Measurements from ENCODE around the gene PTGER4.
"Not testable (repeated sequence)": the region's sequence is repeated elsewhere in the genome, so short reads cannot be mapped to it uniquely, and the experiment has no call there.

The PTGER4 gene

GRCh38 chr5:40655138-40655537 lies 24.6 kb upstream of the PTGER4 start:
- in situ Hi-C loops (cut with HindIII; ENCODE audit: low sequenced_read_pairs): no loop called here
- TF ChIP-seq, protein P1, sequence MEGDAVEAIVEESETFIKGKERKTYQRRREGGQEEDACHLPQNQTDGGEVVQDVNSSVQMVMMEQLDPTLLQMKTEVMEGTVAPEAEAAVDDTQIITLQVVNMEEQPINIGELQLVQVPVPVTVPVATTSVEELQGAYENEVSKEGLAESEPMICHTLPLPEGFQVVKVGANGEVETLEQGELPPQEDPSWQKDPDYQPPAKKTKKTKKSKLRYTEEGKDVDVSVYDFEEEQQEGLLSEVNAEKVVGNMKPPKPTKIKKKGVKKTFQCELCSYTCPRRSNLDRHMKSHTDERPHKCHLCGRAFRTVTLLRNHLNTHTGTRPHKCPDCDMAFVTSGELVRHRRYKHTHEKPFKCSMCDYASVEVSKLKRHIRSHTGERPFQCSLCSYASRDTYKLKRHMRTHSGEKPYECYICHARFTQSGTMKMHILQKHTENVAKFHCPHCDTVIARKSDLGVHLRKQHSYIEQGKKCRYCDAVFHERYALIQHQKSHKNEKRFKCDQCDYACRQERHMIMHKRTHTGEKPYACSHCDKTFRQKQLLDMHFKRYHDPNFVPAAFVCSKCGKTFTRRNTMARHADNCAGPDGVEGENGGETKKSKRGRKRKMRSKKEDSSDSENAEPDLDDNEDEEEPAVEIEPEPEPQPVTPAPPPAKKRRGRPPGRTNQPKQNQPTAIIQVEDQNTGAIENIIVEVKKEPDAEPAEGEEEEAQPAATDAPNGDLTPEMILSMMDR (IDR thresholded peaks at IDR 0.05; ENCODE audit: low read depth, low read length, missing control alignments): no peak
- DNase-seq (ENCODE audit: low read depth): no peak
- H3K4me3 ChIP-seq (ENCODE audit: low read depth, low read length): no peak overlapping the region

DNA sequence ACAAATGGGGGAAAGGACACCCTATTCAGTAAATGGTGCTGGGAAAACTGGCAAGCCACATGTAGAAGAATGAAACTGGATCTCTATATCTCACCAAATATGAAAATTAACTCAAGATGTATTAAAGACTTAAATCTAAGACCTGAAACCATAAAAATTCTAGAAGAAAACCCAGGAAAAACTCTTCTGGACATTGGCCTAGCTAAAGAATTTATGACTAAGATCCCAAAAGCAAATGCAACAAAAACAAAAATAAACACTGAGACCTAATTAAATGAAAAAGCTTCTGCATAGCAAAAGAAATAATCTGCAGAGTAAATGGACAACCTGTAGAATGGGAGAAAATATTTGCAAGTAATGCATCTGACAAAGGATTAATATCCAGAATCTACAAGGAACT lies 23.6 kb upstream of the PTGER4 start:
- H3K4me3 ChIP-seq (ENCODE audit: low read depth, low read length); in situ Hi-C loops (cut with HindIII; ENCODE audit: low sequenced_read_pairs); DNase-seq (ENCODE audit: low read depth): not testable (repeated sequence)

GRCh38 chr5:40656766-40657165 lies 22.9 kb upstream of the PTGER4 start:
- in situ Hi-C loops (cut with HindIII; ENCODE audit: low sequenced_read_pairs): no loop called here
- TF ChIP-seq, protein P1 (IDR thresholded peaks at IDR 0.05; ENCODE audit: low read depth, low read length, missing control alignments): no peak
- H3K4me3 ChIP-seq (ENCODE audit: low read depth, low read length): no peak overlapping the region
- no peak for DNase-seq (ENCODE audit: low read depth)

- no peak overlapping the region for H3K4me3 ChIP-seq (ENCODE audit: low read depth, low read length)
- TF ChIP-seq, protein P1 (IDR thresholded peaks at IDR 0.05; ENCODE audit: low read depth, low read length, missing control alignments): no peak
- no peak for DNase-seq (ENCODE audit: low read depth)
- in situ Hi-C loops (cut with HindIII; ENCODE audit: low sequenced_read_pairs): no loop called here
Measured at GRCh38 chr5:40660751-40661150, 19.0 kb upstream of the PTGER4 start.

GRCh38 chr5:40665635-40666298 lies 13.9 kb upstream of the PTGER4 start:
- no peak for DNase-seq (ENCODE audit: low read depth)
- no peak overlapping the region for H3K4me3 ChIP-seq (ENCODE audit: low read depth, low read length)
- TF ChIP-seq, protein P1 (IDR thresholded peaks at IDR 0.05; ENCODE audit: low read depth, low read length, missing control alignments): no peak
- in situ Hi-C loops (cut with HindIII; ENCODE audit: low sequenced_read_pairs): no loop called here

DNA sequence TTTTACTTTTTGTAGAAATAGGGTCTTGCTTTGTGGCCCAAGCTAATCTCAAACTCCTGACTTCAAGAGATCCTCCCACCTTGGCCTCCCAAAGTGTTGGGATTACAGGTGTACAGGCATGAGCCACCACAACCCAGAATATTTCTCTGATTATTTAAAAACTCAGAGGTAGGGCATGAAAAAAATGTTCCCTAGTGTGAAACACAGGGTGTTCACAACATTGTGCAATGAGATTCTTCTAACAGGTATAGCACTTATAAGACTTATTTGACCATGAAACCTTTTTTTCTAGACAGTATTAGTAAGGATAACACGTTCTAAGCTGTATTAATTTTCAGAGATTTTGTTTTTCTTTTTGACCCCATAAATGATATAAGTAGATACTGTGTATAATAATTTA lies 13.1 kb upstream of the PTGER4 start:
- in situ Hi-C loops (cut with HindIII; ENCODE audit: low sequenced_read_pairs): no loop called here
- TF ChIP-seq, protein P1 (IDR thresholded peaks at IDR 0.05; ENCODE audit: low read depth, low read length, missing control alignments): no peak
- DNase-seq (ENCODE audit: low read depth): no peak
- H3K4me3 ChIP-seq (ENCODE audit: low read depth, low read length): no peak overlapping the region

DNA sequence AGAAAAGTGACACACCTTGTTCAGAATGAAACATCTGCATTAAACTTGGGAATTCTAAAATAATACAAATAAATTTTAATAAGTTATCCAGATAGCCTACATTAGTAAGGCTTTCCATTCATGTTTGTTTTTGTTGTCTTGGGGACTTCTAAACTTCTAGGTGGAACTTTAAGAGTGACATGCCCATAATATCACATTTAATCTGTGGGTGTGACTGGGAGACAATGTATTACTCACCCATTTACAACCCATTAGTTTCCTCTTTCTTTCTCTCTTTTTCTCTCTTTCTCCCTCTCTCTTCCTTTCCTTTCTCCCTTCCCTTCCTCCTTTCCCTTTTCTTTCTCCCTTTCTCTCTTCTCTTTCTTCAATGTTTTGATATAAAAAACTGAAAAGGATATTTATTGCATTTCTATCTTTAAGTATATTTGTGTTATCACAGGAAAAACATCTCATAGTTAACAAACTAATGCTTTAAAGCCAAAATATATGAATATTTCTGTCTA lies 12.5 kb upstream of the PTGER4 start:
- no peak overlapping the region for H3K4me3 ChIP-seq (ENCODE audit: low read depth, low read length)
- in situ Hi-C loops (cut with HindIII; ENCODE audit: low sequenced_read_pairs): no loop called here
- TF ChIP-seq, protein P1 (IDR thresholded peaks at IDR 0.05; ENCODE audit: low read depth, low read length, missing control alignments): no peak
- no peak for DNase-seq (ENCODE audit: low read depth)

All from astrocyte of the cerebellum (primary cell).